Coronary artery (tissue), 2 donors: ENCODE results near the gene GNAL.

Experiments used
- DNase-seq: peaks from one replicate; pipeline ENCODE4 v3.0.0-alpha.2; 2017; ENCODE audit warnings: low spot score
- H3K27ac ChIP-seq, 2 donors: fragments of 200-600 bp; sonication (generic); one replicate each; pipeline ENCODE4 v1.5.1; 2016 to 2019
- H3K4me3 ChIP-seq: fragments of 200-600 bp; sonication (generic); 2 replicates; pipeline ENCODE4 v1.5.1; 2016; ENCODE audit warnings: mild to moderate bottlenecking, moderate library complexity
- TF ChIP-seq, protein P1 (sequence below): fragments of 200-600 bp; sonication (generic); IDR thresholded peaks from one replicate; pipeline ENCODE4 v1.5.1; 2019; ENCODE audit warnings: antibody characterized with exemption

GNAL gene

DNA sequence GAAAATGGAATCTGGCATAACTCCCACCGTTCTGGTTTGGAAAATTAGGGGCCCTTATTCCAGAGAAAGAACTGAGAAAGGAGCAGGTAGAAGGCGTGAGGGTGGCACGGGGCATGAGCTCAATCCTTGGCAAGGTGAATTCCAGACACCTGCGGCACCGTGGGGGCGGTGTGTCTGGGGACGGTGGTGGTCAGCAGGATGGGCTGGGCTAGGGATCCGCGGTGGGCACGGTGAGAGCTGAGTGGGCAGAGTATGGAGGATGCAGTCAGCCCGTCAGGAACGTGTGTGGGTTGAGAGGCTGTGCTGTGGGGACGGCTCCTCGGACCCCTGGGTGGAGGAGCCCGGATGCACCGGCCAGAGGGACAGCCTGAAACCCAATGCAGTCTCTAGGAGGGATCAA is 61.1 kb downstream of the GNAL start:
- Histone ChIP-seq H3K27ac (no peak overlapping the region), H3K4me3 (no peak overlapping the region)
- DNase-seq = no peak
- TF ChIP-seq, protein P1, sequence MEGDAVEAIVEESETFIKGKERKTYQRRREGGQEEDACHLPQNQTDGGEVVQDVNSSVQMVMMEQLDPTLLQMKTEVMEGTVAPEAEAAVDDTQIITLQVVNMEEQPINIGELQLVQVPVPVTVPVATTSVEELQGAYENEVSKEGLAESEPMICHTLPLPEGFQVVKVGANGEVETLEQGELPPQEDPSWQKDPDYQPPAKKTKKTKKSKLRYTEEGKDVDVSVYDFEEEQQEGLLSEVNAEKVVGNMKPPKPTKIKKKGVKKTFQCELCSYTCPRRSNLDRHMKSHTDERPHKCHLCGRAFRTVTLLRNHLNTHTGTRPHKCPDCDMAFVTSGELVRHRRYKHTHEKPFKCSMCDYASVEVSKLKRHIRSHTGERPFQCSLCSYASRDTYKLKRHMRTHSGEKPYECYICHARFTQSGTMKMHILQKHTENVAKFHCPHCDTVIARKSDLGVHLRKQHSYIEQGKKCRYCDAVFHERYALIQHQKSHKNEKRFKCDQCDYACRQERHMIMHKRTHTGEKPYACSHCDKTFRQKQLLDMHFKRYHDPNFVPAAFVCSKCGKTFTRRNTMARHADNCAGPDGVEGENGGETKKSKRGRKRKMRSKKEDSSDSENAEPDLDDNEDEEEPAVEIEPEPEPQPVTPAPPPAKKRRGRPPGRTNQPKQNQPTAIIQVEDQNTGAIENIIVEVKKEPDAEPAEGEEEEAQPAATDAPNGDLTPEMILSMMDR = no peak

GRCh38 chr18:11750581-11751310 is 61.7 kb downstream of the GNAL start:
- no peak for DNase-seq
- Histone ChIP-seq H3K27ac (no peak overlapping the region), H3K4me3 (peak overlapping the region; percentile 71)
- TF ChIP-seq, protein P1 = no peak

DNA sequence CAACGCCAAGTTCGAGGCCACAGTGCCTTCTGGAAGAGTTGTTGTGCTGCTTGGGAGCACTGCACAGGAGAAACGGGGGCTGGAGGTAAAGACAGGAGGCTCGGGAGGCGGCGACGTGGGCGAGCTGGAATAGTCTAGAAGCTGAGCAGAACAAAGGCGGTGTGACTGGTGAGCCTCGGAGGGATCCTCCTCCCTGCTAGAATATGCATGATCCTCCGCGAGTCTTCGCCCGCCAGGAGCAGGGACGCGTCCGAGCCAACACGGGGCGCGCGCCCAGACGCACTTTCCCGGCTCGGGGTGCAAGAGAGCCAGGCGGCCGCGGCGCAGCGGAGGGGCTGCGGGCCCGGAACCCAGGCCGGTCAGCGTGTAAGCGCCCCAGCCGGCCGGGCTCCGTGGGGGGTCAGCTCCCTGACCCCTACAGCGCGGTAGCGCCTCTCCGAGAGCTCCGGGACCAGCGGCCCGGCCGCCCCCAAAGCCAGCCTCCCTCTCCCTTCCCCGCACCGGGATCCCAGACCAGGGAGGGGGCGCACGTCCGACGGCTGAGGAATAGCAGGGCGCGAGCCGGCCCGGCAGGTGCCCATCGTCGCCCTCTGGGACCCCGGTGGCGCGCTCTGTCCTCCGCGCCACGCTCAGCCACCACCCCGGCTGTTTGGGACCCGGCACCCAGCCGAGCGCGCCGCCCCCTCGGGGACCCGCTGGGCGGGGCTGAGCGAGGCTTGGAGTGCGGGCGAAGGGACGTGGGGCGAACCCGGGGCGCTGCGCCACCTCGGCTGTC is 62.5 kb downstream of the GNAL start:
- DNase-seq = no peak
- TF ChIP-seq, protein P1 = no peak
- Histone ChIP-seq H3K4me3 (peak overlapping the region; percentile 71), H3K27ac (no peak overlapping the region)

DNA sequence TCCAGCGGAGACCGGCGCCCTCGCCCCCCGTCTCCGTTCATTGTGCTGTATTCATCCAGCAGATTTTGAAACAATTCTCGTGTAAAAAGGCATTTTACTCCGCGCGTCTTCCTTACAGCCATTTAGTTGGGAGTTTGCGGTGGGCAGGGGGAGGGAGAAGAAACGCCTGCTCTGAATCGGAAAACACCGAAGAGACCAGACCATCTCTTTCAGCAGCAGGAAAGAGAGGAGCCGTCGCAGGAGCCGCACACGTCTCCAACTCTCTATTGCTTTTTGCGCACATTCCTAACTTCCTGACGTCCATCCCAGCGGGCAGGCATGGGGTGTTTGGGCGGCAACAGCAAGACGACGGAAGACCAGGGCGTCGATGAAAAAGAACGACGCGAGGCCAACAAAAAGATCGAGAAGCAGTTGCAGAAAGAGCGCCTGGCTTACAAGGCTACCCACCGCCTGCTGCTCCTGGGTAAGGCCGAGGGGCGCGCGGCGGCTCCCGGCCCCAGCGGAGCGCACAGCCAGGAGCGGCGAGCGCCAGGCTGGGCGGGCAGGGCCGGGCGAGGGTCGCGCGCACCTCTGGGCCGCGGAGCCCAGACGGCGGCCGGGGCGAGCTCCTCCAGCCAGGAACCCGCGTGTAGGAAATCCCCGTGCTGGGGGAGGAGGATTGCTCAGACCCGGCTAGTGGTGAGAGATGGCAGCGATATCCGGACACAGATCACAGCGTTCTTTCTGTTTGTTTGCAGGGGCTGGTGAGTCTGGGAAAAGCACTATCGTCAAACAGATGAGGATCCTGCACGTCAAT is 63.2 kb downstream of the GNAL start:
- TF ChIP-seq, protein P1 = no peak
- no peak for DNase-seq
- H3K27ac ChIP-seq = no peak overlapping the region
- H3K4me3 ChIP-seq = peak overlapping the region; percentile 71

DNA sequence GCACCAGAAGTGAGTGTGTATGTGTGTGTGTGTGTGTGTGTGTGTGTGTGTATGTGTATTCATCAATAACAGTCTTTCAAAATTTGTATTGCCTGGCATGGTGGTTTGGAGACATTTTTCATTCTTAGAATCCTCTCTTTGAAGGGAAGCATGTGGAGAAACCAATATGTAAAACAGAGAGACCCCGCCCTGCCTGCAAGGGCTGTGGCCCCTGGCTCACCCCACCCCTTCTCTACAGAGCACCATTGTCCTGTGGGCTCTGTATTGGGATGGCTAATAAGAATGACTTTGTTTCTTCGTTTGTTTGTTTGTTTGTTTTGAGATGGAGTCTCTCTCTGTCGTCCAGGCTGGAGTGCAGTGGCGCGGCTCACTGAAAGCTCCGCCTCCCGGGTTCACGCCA is 65.9 kb downstream of the GNAL start:
- Histone ChIP-seq H3K4me3 (no peak overlapping the region), H3K27ac (no peak overlapping the region)
- TF ChIP-seq, protein P1 = no peak
- DNase-seq = no peak

DNA sequence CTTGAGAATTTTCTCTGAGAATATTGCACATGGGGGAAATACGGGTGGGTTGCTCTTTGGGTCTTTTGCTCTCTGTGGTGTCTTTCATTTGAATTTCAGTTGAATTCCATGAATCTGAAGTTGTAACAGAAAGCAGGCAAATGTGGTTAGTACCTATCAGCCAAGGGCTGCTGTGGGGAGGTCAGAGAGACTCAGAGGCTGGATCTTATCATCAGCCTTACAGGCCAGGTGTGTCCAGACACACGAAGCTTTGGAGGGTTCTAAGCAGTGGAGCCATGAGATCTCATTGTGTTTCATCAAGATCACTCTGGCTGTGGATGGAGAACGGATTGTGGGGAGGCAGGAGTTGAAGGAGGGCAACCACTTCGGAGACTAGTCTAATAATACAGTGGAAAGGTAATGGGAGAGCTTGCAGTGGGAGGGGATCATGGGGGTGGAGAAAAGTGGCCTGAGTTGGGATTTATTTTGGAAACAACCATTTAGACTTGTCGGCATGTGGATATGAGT is 68.1 kb downstream of the GNAL start:
- H3K4me3 ChIP-seq = no peak overlapping the region
- TF ChIP-seq, protein P1 = no peak
- DNase-seq = no peak
- no peak overlapping the region for H3K27ac ChIP-seq
